Measurements from ENCODE around the gene TCF25.
"Not testable (repeated sequence)": the region's sequence is repeated elsewhere in the genome, so short reads cannot be mapped to it uniquely, and the experiment has no call there.

The TCF25 gene

DNA sequence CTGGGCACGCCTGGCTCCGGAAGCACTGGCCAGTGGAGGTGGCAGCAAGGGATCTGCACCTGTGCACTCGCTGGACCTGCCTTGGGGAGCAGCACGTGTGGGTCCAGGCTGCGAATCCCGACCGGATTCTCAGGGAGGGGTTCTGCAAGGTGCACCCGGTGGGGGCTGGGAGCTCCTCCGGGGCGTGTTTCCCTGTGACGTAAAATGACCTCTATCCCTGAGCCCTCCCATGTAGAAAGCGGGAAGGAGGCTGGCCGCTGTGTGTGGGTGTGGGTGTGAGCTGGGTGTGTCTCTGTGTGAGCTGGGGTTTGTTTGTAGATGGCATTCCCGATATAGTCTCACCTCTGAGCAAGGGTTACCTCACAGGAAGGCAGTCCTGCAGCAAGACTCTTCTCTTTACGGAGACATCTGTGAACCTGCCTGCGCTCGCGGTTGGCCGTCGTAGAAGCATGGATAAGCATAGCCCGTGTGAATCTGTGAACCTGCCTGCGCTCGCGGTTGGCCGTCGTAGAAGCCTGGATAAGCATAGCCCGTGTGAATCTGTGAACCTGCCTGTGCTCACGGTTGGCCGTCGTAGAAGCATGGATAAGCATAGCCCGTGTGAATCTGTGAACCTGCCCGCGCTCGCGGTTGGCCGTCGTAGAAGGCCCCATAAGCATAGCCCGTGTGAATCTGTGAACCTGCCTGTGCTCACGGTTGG is 39.6 kb upstream of the TCF25 start:
- not testable (repeated sequence) for H3K4me3 ChIP-seq (ENCODE audit: low read depth in 1 of 2, low read length in 2 of 2); H3K9me3 ChIP-seq (ENCODE audit: low read length); H3K4me1 ChIP-seq (ENCODE audit: insufficient read depth, low read length); H3K27me3 ChIP-seq (ENCODE audit: control insufficient read depth in 1 of 2, insufficient read depth in 2 of 2, low read length in 2 of 2); H3K27ac ChIP-seq (ENCODE audit: low read depth, low read length); H3K9ac ChIP-seq (ENCODE audit: low read length); H3K36me3 ChIP-seq (ENCODE audit: insufficient read depth, low read length)

DNA sequence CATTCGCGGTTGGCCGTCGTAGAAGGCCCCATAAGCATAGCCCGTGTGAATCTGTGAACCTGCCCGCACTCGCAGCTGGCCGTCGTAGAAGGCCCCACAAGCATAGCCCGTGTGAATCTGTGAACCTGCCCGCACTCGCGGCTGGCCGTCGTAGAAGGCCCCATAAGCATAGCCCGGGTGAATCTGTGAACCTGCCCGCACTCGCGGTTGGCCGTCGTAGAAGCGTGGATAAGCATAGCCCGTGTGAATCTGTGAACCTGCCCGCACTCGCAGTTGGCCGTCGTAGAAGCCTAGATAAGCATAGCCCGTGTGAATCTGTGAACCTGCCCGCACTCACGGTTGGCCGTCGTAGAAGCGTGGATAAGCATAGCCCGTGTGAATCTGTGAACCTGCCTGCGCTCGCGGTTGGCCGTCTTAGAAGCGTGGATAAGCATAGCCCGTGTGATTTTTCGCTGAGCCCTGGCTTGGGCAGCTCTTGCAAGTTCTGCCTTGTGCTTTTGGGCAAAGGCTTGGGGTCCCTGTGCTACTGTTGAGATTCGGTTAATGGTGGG is 38.5 kb upstream of the TCF25 start:
- not testable (repeated sequence) for H3K36me3 ChIP-seq (ENCODE audit: insufficient read depth, low read length); H3K27ac ChIP-seq (ENCODE audit: low read depth, low read length); H3K27me3 ChIP-seq (ENCODE audit: control insufficient read depth in 1 of 2, insufficient read depth in 2 of 2, low read length in 2 of 2); H3K4me3 ChIP-seq (ENCODE audit: low read depth in 1 of 2, low read length in 2 of 2); H3K4me1 ChIP-seq (ENCODE audit: insufficient read depth, low read length); H3K9me3 ChIP-seq (ENCODE audit: low read length); H3K9ac ChIP-seq (ENCODE audit: low read length)

DNA sequence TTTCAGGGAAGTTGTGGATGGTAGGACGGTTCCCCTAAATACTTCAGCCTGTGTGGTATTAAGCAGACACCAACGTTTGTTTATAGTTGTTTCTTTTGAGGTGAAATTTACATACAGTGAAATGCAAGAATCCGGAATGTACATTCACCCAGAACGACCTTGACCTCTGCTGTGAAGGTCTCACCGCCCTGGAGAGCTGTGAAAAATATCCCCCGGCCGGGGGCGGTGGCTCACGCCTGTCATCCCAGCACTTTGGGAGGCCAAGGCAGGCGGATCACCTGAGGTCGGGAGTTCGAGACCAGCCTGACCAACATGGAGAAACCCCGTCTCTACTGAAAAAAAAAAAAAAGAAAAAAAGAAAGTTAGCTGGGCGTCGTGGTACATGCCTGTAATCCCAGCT is 36.9 kb upstream of the TCF25 start:
- H3K9ac ChIP-seq (ENCODE audit: low read length); H3K27me3 ChIP-seq (ENCODE audit: control insufficient read depth in 1 of 2, insufficient read depth in 2 of 2, low read length in 2 of 2); H3K4me1 ChIP-seq (ENCODE audit: insufficient read depth, low read length); H3K9me3 ChIP-seq (ENCODE audit: low read length); H3K4me3 ChIP-seq (ENCODE audit: low read depth in 1 of 2, low read length in 2 of 2); H3K36me3 ChIP-seq (ENCODE audit: insufficient read depth, low read length); H3K27ac ChIP-seq (ENCODE audit: low read depth, low read length): not testable (repeated sequence)

DNA sequence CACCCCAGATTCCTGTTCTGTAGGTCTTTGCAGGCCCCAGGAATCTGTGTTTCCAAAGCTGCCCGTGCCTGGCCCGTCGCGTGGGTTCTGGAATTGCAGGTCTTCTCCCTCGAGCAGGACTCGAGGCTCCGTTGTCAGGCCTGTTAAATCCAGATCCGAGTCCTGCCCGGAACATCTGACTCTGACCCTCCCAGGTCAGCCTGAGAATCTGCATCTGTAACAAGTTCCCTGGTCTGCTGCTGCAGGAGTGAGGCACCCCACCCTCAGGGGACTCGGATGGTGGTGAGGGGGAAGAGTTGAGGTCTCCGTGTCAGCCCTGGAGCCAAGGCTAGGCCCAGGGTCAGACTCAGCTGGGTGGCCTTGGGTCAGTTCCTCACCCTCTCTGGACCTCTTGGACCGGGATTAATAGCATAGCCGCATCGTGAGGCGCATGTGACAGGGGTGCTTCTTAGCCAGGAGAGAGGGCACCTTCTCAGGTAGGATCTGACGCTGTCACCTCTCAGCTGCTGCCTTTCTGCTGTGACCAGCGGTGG is 36.3 kb upstream of the TCF25 start:
- Histone ChIP-seq H3K9me3 (ENCODE audit: low read length) (no peaks in the 10 kb centered on the region), H3K4me3 (ENCODE audit: low read depth in 1 of 2, low read length in 2 of 2) (no peak overlapping the region), H3K9ac (ENCODE audit: low read length) (no peak overlapping the region), H3K36me3 (ENCODE audit: insufficient read depth, low read length) (no peaks in the 10 kb centered on the region), H3K4me1 (ENCODE audit: insufficient read depth, low read length) (no peaks in the 10 kb centered on the region), H3K27me3 (ENCODE audit: control insufficient read depth in 1 of 2, insufficient read depth in 2 of 2, low read length in 2 of 2) (no peaks in the 10 kb centered on the region), H3K27ac (ENCODE audit: low read depth, low read length) (no peak overlapping the region)

DNA sequence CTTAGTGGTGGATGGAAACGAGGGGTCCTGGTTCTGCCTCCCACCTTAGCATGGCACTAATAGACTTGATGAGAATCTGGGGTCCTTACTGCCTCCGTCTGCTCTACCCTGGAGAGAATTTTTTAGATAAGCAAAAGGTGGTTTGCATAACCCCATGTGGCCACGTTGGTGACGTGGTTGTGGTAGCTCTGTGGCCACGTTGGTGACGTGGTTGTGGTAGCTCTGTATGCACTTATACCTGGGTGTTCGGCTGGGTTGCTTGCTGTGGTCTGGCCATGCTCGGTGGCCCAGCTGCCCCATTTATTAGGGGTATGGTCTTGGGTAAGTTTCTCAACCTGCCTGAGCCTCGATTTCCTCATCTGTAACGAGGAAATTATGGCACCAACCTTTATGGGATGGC is 32.1 kb upstream of the TCF25 start:
- Histone ChIP-seq H3K36me3 (ENCODE audit: insufficient read depth, low read length) (no peaks in the 10 kb centered on the region), H3K4me1 (ENCODE audit: insufficient read depth, low read length) (no peaks in the 10 kb centered on the region), H3K9me3 (ENCODE audit: low read length) (no peaks in the 10 kb centered on the region), H3K4me3 (ENCODE audit: low read depth in 1 of 2, low read length in 2 of 2) (no peak overlapping the region), H3K9ac (ENCODE audit: low read length) (no peak overlapping the region), H3K27me3 (ENCODE audit: control insufficient read depth in 1 of 2, insufficient read depth in 2 of 2, low read length in 2 of 2) (no peaks in the 10 kb centered on the region), H3K27ac (ENCODE audit: low read depth, low read length) (no peak overlapping the region)

DNA sequence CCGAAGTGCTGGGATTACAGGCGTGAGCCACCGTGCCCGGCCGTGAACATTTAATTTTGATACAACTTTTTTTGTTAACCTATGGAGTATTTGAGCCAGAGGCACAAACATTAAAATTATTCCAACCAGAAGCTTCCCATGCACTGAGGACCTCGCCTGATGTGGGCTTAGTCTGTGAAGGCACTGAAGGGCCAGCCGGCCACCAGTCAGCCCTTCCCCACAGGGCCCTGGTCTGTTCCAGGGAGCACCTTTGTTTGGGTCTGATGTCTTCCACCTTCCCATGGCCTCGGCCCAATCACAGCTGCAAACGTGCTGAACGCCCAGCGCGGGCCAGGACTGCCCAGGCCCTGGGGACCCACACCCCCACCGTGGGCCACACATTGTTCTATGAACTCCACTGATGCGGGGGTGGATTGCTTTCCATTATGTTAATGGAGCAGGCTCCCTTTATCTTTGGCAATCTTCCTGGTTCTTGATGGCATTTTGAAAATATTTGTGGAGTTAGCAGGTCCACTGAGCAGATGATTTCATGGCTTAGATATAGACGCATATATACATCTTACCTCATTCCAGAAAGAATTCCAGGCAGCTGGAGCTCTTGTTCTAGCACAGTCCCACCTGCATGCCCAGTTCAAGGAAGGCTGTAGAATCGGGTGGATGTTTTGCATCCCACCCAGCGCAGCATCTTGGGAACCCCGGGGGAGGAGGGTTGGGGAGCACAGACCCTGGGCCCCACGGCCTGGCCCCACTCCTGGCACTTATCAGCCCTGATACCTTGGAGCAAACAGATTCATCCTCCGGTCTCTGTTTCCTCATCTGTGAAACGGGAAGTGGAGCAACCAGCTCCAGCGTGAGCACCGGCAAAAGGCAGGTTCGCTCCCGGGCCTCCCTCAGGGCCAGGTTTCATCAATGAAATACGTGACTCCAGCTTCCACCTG is 30.7 kb upstream of the TCF25 start:
- Histone ChIP-seq H3K27ac (ENCODE audit: low read depth, low read length) (no peak overlapping the region), H3K4me1 (ENCODE audit: insufficient read depth, low read length) (no peaks in the 10 kb centered on the region), H3K4me3 (ENCODE audit: low read depth in 1 of 2, low read length in 2 of 2) (no peak overlapping the region), H3K9me3 (ENCODE audit: low read length) (no peaks in the 10 kb centered on the region), H3K36me3 (ENCODE audit: insufficient read depth, low read length) (no peaks in the 10 kb centered on the region), H3K9ac (ENCODE audit: low read length) (no peak overlapping the region), H3K27me3 (ENCODE audit: control insufficient read depth in 1 of 2, insufficient read depth in 2 of 2, low read length in 2 of 2) (no peaks in the 10 kb centered on the region)

DNA sequence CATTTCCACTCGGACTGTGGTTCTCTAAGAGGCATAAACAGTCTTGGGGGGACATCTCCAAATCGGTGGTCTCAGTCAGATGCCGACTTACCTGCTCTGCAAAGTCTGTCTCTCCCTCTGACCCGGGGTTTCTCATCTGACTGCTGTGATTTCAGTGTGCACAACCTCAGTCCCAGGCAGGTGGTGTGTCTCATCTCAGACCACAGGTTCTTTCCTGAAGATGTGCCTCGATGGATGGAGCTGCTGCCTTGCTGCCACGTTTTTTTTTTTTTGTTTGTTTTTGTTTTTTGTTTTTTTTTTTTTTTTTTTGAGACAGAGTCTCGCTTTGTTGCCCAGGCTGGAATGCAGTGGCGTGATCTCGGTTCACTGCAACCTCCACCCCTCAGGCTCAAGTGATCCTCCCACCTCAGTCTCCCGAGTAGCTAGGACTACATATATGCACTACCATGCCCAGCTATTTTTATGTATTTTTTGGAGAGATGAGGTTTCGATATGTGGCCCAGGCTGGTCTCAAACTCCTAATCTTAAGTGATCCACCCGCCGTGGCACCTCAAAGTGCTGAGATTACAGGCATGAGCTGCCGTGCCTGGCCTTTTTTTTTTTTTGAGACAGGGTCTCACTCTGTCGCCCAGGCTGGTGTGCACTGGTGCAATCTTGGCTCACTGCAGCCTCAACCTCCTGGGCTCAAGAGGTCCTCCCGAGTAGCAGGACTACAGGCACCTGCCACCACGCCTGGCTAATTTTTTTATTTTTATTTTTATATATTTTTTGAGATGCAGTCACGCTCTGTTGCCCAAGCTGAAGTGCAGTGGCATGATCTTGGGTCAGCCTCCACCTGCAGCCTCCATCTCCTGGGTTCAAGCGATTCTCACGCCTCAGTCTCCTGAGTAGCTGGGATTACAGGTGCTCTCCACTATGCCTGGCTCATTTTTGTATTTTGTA is 29.7 kb upstream of the TCF25 start:
- H3K4me3 ChIP-seq (ENCODE audit: low read depth in 1 of 2, low read length in 2 of 2) = no peak overlapping the region
- H3K9ac ChIP-seq (ENCODE audit: low read length) = no peak overlapping the region
- no peak overlapping the region for H3K27ac ChIP-seq (ENCODE audit: low read depth, low read length)
- no peaks in the 10 kb centered on the region for H3K9me3 ChIP-seq (ENCODE audit: low read length)
- H3K36me3 ChIP-seq (ENCODE audit: insufficient read depth, low read length) = no peaks in the 10 kb centered on the region
- H3K4me1 ChIP-seq (ENCODE audit: insufficient read depth, low read length) = no peaks in the 10 kb centered on the region
- no peaks in the 10 kb centered on the region for H3K27me3 ChIP-seq (ENCODE audit: control insufficient read depth in 1 of 2, insufficient read depth in 2 of 2, low read length in 2 of 2)

DNA sequence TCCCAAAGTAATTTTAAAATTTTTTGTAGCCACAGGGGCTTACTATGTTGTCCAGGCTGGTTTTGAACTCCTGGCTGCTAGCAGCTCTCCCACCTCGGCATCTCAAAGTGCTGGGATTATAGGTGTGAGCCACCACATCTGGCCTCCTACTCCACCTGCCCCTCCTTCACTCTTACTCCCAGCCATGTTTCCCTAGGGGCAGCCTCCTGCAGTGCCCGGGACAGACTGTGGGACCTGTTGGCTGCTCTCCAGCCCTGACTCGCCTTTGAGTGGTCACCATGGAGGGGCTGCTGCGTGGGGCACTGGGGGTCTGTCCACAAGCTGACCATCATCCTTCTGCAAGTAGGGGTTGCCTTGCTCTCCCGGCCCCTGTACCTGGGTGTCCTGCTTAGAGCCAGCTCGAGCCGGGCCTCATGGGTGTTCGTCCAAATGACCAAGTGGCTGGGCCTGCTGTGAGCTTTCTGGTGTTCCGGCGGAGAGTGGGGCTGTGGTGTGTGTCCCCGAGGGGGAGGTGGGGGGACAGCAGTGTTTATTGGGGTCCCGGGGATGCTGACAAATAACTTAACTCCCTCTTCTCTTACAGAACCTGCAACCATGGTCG is 28.6 kb upstream of the TCF25 start:
- Histone ChIP-seq H3K36me3 (ENCODE audit: insufficient read depth, low read length) (no peaks in the 10 kb centered on the region), H3K27me3 (ENCODE audit: control insufficient read depth in 1 of 2, insufficient read depth in 2 of 2, low read length in 2 of 2) (no peaks in the 10 kb centered on the region), H3K4me1 (ENCODE audit: insufficient read depth, low read length) (no peaks in the 10 kb centered on the region), H3K27ac (ENCODE audit: low read depth, low read length) (no peak overlapping the region), H3K4me3 (ENCODE audit: low read depth in 1 of 2, low read length in 2 of 2) (no peak overlapping the region), H3K9me3 (ENCODE audit: low read length) (no peaks in the 10 kb centered on the region), H3K9ac (ENCODE audit: low read length) (no peak overlapping the region)

DNA sequence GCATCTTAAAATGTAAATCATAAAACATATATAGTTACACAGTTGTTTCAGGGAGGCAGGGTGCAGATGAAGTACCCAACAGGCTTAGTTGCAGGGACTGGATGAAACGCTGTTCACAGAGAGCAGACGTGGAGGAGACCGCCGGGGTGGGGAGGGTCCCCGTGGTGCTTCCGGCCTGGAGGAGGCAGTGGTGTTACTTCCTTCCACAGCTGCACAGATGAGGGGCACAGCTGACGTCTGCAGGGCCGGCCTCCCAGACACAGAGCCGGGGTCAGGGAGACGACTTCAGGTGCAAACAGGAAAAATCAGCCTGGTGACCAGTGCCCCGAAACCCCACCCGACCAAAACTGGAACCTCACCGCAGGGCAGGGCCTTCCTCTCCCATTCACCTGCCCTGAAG is 28.0 kb upstream of the TCF25 start:
- H3K4me3 ChIP-seq (ENCODE audit: low read depth in 1 of 2, low read length in 2 of 2) = no peak overlapping the region
- H3K27me3 ChIP-seq (ENCODE audit: control insufficient read depth in 1 of 2, insufficient read depth in 2 of 2, low read length in 2 of 2) = no peaks in the 10 kb centered on the region
- H3K9ac ChIP-seq (ENCODE audit: low read length) = no peak overlapping the region
- H3K9me3 ChIP-seq (ENCODE audit: low read length) = no peaks in the 10 kb centered on the region
- H3K4me1 ChIP-seq (ENCODE audit: insufficient read depth, low read length) = no peaks in the 10 kb centered on the region
- no peak overlapping the region for H3K27ac ChIP-seq (ENCODE audit: low read depth, low read length)
- H3K36me3 ChIP-seq (ENCODE audit: insufficient read depth, low read length) = no peaks in the 10 kb centered on the region

DNA sequence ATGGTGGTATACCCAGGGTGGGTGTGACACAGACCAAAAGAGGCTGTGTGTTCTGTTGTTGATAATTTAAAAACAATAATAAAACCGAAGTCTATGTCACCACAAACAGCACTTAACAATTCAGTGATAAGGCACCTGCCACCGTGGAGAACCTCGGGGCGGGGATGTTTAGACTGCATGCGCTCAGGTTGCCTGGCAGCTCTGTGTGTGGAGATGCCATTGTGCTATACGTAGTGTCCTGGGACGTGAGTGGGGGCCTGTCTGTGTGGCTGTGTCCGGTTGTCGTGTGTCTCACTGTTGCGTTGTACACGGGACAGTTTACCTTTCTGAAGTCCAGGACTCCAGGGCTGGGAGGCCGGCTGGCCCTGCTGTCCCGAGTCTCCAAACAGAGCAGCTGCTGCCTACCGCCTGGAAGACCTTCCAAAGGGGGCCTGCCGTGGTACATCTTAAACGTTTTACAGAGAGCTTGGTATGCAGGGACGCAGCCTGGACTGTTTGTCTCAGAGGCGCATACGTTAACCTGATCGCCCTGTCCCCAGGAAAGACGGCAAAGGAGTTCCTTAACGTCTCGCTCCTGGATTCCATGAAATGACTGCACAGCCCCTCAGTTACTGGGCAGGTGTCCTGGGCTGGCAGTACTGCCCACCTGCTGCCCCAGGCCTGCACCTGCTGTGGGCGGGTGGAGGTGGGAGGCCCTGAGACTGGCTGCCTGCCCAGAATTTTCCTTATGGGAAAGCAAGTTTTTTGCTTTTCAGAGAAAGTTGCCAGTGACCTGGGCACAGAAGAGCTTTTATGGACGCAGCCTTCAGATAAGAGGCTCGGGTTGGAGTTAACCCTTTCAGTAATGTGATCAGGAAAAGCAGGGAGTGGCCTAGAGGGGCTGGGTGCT is 26.1 kb upstream of the TCF25 start:
- Histone ChIP-seq H3K27me3 (ENCODE audit: control insufficient read depth in 1 of 2, insufficient read depth in 2 of 2, low read length in 2 of 2) (no peaks in the 10 kb centered on the region), H3K36me3 (ENCODE audit: insufficient read depth, low read length) (no peaks in the 10 kb centered on the region), H3K4me3 (ENCODE audit: low read depth in 1 of 2, low read length in 2 of 2) (no peak overlapping the region), H3K9ac (ENCODE audit: low read length) (no peak overlapping the region), H3K9me3 (ENCODE audit: low read length) (no peaks in the 10 kb centered on the region), H3K27ac (ENCODE audit: low read depth, low read length) (no peak overlapping the region), H3K4me1 (ENCODE audit: insufficient read depth, low read length) (no peaks in the 10 kb centered on the region)

All from muscle layer of colon (tissue), 2 donors.